Activated T-helper 1 cell treated with Interleukin-2 at 50 U/mL for 16 hours (primary cell): ENCODE measurements around the gene TAF12.
"Not testable (repeated sequence)": the region's sequence is repeated elsewhere in the genome, so short reads cannot be mapped to it uniquely, and the experiment has no call there.

Source experiments
- DNase-seq: peaks from one replicate; pipeline ENCODE4 v3.0.0-alpha.2; 2020; ENCODE audit warnings: low read depth

Gene TAF12

GRCh38 chr1:28644494-28644893 lies 1.6 kb upstream of the TAF12 start:
- no peak for DNase-seq

- DNase-seq: no peak
Measured at GRCh38 chr1:28642056-28642846, 616 bp downstream of the TAF12 start.

DNA sequence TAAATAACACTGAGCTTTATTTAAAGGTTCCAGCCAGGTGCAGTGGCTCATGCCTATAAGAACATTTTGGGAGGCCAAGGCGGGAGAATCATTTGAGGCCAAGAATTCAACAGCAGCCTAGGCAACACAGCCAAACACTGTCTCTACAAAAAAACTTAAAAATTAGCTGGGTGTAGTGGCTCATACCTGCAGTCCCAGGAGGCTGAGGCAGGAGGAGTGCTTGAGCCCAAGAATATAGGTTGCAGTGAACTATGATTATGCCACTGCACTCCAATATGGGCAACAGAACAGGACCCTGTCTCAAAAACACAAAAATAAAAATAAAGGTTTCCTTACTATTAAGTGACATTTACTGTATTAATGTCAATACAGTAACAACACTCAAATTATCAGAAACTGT lies 2.1 kb downstream of the TAF12 start:
- DNase-seq: no peak

GRCh38 chr1:28632560-28632959 lies 10.3 kb downstream of the TAF12 start:
- no peak for DNase-seq

DNA sequence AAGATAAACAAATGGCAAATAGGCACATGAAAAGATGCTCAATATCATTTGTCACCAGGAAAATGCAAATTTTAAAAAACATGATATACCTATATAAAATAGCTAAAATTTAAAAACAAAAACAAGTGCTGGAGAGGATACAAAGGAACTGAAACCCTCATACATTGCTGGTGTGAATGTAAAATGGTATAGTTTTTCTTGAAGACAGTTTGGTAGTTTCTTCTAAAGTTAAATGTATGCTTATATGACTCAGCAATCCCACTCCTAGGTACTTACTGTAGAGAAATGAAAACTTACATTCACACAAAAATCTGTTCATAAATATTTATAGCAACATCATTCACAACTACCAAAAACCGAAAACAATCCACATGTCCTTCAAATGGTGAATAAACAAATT lies 11.2 kb downstream of the TAF12 start:
- DNase-seq: no peak

DNA sequence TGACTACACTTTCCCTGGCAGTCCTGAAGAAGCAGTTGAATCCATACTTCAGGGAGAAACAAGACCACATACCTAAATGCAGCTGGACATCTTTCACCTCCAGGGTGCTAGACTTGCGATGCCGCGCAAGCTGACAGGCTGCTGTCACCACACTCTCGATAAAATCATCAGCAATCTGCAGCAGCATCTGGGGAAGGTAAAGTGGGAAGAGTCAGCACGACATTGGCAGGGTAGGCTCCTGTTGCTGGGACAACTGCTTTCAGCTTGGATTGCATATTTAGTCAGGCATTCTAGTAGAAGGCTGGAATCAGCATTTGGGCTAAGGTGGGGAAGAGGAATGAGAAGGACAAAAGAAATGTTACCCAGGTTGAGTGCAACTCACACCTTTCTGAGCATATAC lies 29.7 kb downstream of the TAF12 start:
- no peak for DNase-seq

DNA sequence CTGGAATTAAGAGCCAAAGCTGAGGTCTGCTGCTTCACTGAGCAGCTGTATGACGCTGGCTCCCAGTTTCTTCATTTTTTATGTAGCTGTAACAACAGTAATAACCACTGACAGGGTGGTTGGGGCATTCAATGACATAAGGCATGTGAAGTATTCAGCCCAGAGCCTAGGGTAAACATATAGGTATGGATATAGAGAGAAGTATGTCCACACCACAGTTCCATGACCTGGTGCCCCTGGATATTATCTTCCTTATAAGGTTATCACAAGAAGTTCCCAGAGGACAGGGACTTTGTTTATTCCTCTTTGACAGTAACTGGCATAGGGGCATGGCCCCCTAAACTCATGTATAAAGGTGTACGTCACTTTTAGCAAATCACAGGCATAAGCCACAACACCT lies 36.1 kb downstream of the TAF12 start:
- DNase-seq: no peak

- DNase-seq: no peak
Measured at GRCh38 chr1:28604962-28605361, 37.9 kb downstream of the TAF12 start.

GRCh38 chr1:28604411-28604810 lies 38.5 kb downstream of the TAF12 start:
- DNase-seq: no peak

DNA sequence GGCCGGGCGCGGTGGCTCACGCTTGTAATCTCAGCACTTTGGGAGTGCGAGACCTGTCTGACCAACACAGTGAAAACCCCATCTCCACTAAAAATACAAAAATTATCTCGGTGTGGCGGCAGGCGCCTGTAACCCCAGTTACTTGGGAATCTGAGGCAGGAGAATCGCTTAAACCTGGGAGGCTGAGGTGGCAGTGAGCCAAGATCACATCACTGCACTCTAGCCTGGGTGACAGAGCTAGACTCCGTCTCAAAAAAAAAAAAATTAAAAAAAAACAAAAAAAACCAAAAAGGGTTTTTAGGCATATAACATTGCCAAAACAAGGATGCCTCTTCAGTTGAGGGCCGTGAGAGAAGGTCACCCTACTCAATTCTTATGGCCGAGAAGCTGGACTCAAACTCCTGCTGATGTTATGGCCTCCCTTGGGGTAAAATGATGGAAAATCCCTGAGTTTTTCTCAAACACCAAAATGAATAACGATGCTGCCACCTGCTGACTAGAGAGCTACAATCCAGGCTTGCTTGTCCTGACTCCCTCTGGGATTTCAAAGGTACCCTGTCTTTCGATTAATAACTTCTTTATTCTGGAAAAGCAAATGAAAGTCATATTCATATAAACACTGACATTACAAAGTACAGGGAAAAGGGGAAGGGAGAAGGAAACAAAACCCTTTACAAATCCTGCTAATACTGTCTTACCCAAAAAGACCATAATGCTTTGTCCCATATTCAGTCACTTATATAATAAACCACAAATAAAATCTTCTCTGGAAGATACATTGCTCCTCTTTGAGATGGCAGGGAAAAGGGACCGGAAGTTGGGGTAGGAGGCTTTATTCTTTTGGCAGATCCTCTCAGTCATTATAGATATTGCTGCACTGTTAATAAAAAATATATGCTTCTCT lies 40.1 kb downstream of the TAF12 start:
- DNase-seq: no peak

- DNase-seq: no peak
Measured at GRCh38 chr1:28601696-28602095, 41.2 kb downstream of the TAF12 start.

- not testable (repeated sequence) for DNase-seq
Measured at GRCh38 chr1:28596276-28596675, 46.6 kb downstream of the TAF12 start.

DNA sequence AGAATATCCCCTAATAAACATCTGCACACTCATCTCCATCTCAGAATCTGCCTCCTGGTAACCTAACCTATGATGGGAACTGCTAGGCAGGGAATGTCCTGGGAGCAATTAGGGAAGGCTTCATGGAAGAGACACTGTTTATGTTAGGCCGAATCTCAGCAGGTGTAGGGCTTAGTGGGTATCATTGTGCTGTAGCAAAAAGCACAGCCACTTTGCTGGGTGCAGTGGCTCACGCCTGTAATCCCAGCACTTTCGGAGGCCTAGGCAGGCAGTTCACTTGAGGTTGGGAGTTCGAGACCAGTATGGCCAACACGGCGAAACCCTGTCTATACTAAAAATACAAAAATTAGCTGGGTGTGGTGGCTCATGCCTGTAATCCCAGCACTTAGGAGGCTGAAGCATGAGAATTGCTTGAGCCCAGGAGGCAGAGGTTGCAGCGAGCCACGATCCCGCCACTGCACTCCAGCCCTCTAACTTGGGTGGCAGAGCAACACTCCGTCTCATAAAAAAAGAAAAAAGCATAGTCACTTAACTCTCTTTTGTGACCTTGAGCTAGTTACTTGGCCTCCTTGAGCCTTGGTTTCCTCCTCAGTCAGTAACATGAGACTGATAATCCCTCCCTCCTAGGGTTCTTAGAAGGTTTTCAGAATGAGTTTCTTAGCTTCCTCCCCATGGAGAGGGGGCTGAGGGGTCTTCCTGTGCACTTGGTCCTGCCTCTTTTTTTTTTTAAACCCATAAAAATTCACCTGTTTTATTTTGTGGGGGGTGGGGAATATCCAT lies 47.3 kb downstream of the TAF12 start:
- DNase-seq: no peak

- DNase-seq: not testable (repeated sequence)
Measured at GRCh38 chr1:28594686-28595411, 48.0 kb downstream of the TAF12 start.

- DNase-seq: not testable (repeated sequence)
Measured at GRCh38 chr1:28593988-28594356, 48.9 kb downstream of the TAF12 start.

DNA sequence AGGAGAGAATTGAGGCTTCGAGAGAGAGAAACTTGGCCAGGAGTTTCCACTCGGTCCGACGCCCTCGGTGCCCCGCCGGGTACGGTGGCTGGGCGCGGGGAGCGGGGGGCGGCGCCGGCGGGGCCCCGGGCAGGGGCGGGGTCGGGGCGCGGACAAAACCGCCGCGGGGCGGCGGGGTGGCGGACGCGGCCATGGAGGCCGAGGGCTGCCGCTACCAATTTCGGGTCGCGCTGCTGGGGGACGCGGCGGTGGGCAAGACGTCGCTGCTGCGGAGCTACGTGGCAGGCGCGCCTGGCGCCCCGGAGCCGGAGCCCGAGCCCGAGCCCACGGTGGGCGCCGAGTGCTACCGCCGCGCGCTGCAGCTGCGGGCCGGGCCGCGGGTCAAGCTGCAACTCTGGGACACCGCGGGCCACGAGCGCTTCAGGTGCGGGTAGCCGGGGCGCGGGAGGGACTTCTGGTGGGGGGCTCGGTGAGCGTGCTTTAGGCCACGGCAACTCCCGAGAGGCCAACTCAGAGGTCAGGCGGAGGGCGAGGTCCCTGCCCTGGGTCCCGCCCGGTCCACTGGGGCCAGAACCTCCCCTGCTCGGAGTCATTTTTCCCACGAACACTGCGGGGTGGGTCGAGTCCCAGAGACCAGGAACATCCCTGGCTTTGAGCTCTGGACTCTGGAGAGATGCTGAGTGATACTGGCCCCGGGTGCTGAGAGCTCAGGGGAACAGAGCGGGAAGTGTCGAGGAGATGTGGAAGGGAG lies 50.4 kb downstream of the TAF12 start:
- DNase-seq: no peak

DNA sequence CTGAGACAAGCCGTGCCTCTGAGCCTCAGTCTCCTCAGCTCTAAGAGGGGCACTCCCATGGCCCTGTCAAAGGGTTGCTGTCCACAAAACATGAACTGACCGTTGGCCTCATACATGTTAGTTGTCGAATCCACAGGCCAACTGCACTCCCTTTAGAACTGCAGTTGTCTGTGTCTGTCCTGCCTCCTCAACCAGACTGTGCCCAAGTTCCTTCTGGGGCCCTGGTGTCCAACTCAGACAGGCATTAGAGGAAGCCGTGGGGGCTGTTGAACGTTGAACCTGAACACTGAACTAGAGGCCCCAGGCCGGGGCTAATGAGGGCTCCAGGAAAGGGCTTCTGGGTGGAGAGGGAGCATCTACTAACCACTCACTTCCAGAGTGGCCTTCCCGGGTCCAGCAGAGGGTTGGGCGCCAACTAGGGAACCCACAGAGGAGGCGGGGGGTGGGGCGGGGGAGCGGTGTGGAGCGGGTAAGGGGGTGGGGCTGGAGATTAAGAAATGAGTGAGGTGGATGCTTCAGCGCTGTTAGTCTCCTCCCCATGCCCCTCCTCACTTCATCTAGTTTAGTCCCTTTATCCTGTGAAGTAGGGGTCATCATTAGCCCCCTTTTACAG lies 51.1 kb downstream of the TAF12 start, which contains the start of gene RAB42:
RAB42 (plus strand) TSS at position 558 of the 613 bp plus-strand sequence. CDS start 247 bp downstream, outside the sequence.
- DNase-seq: no peak

DNA sequence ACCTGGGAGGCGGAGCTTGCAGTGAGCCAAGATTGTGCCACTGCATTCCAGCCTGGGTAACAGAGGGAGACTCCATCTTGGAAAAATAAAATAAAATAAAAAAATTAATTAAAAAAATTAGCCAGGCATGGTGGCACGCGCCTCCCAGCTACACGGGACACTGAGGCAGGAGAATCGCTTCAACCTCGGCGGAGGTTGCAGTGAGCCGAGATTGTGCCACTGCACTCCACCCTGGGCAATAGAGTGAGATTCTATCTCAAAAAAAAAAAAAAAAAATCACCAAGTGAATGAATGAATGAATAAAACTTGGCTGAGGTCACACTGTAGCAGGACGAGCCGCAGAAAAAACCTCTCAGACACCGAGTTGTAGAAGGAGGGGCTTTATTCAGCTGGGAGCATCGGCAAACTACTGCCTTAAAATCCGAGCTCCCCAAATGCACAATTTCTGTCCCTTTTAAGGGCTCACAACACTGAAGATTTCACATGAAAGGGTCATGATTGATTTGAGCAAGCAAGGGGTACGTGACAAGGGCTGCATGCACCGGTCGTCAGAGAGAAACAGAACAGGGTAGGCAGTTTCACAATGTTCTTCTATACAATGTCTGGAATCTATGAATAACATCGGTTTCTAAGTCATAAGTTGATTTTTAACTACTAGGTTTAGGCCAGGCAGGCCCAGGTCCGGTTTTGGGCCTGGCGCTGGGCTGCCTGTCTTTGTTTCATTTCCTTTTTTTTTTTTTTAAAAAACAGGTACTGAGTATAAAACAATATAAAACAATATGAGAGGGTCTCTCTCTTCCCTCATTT lies 56.1 kb downstream of the TAF12 start:
- not testable (repeated sequence) for DNase-seq

- DNase-seq: no peak
Measured at GRCh38 chr1:28582248-28582615, 60.6 kb downstream of the TAF12 start.
